ENCODE data around the gene PPP2R5C. TPM values are rescaled to one million over a fixed set of nuclear protein-coding genes. Genes with fewer than 3 reads are reported as not detected.

PPP2R5C gene
- total and polyA plus RNA-seq, 2 donors from 2014 or later: 65.6 to 129 TPM

- no peak overlapping the region for H3K4me3 ChIP-seq (ENCODE audit: low read length in 3 of 3)
Measured at GRCh38 chr14:101812071-101812470, 50.6 kb downstream of the PPP2R5C start.

DNA sequence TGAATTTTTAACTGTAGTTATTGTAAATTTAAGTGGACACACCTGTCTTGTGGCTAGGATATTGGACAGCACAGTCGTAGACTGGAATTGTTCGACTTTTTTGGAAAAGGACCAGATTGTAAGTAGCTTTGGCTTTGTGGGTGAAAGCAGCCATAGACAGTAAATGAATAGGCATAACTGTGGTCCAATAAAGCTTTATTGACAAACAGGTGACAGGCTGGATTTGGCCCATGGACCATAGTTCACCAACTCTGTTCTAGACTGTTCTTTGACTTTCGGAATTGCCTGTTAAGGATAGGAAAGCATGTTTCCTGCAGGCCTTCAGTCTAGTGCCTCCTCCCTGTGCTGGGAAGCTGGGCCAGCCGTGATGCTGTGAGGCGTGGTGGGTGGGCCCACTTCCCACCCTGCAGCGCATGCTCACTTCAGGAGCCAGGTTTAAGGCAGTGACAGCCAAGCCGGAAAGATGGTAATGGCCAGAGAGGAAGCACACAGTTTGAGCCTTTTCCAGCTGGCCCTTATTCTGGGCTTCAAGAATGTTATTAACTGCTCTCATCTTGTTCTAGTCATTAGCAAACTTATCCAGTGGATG lies 51.8 kb downstream of the PPP2R5C start:
- Histone ChIP-seq H3K9me3 (ENCODE audit: control insufficient read depth in 2 of 3, insufficient read depth in 1 of 3, low read length in 3 of 3) (no peaks in the 10 kb centered on the region), H3K27me3 (ENCODE audit: control insufficient read depth, insufficient read depth, low read length) (no peaks in the 10 kb centered on the region), H3K36me3 (ENCODE audit: control insufficient read depth in 2 of 3, insufficient read depth in 3 of 3, low read length in 3 of 3) (no peaks in the 10 kb centered on the region), H3K4me3 (ENCODE audit: low read length in 3 of 3) (no peak overlapping the region), H3K9ac (ENCODE audit: low read length in 3 of 3) (no peak overlapping the region), H3K27ac (ENCODE audit: low read depth in 2 of 2, low read length in 2 of 2) (peak overlapping the region; percentile 19 to 73), H3K4me1 (ENCODE audit: control insufficient read depth in 2 of 3, insufficient read depth in 2 of 3, low read depth in 1 of 3, low read length in 3 of 3) (peaks cover 0 to 18% (median 16%) of the 10 kb centered on the region in 3 donors)
- no peak for FAIRE-seq
- intact Hi-C loops (cut with DNase I): no loop called here
- TF ChIP-seq, protein P1, sequence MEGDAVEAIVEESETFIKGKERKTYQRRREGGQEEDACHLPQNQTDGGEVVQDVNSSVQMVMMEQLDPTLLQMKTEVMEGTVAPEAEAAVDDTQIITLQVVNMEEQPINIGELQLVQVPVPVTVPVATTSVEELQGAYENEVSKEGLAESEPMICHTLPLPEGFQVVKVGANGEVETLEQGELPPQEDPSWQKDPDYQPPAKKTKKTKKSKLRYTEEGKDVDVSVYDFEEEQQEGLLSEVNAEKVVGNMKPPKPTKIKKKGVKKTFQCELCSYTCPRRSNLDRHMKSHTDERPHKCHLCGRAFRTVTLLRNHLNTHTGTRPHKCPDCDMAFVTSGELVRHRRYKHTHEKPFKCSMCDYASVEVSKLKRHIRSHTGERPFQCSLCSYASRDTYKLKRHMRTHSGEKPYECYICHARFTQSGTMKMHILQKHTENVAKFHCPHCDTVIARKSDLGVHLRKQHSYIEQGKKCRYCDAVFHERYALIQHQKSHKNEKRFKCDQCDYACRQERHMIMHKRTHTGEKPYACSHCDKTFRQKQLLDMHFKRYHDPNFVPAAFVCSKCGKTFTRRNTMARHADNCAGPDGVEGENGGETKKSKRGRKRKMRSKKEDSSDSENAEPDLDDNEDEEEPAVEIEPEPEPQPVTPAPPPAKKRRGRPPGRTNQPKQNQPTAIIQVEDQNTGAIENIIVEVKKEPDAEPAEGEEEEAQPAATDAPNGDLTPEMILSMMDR (IDR thresholded peaks at IDR 0.05; ENCODE audit: borderline replicate concordance, extremely low read depth, insufficient read depth): no peak
- DNase-seq: peak in 1 of 5 donors; percentile 38

More at GRCh38 chr14:101812071-101812470, 50.6 kb downstream of the PPP2R5C start:
- H3K9ac ChIP-seq (ENCODE audit: low read length in 3 of 3): no peak overlapping the region
- no peaks in the 10 kb centered on the region for H3K36me3 ChIP-seq (ENCODE audit: control insufficient read depth in 2 of 3, insufficient read depth in 3 of 3, low read length in 3 of 3)
- no peaks in the 10 kb centered on the region for H3K27me3 ChIP-seq (ENCODE audit: control insufficient read depth, insufficient read depth, low read length)
- H3K4me1 ChIP-seq (ENCODE audit: control insufficient read depth in 2 of 3, insufficient read depth in 2 of 3, low read depth in 1 of 3, low read length in 3 of 3): peaks cover 0 to 18% (median 16%) of the 10 kb centered on the region in 3 donors
- no peak for DNase-seq
- H3K9me3 ChIP-seq (ENCODE audit: control insufficient read depth in 2 of 3, insufficient read depth in 1 of 3, low read length in 3 of 3): no peaks in the 10 kb centered on the region
- H3K27ac ChIP-seq (ENCODE audit: low read depth in 2 of 2, low read length in 2 of 2): peak overlapping the region in 1 of 2 donors; percentile 50
- TF ChIP-seq, protein P1 (IDR thresholded peaks at IDR 0.05; ENCODE audit: borderline replicate concordance, extremely low read depth, insufficient read depth): no peak
- FAIRE-seq: no peak
- intact Hi-C loops (cut with DNase I): no loop called here

DNA sequence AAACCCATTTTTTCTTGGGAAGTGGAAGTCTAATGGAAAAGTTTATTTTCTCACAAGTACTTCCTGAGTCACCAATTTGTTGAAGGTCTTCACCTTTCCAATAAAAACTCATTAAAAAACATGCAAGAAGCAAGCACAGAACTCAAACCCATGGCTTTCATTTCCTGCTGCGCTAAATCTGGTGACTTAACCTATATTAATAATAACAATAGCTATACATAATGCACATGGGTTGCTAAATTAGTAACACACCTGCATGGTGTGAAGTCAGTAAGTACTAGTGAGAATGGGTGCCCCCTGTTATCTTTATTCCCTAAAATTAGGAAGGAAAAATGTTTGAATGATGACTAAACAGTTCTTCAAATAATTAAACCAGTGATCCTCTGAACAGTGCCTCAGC lies 52.3 kb downstream of the PPP2R5C start:
- Histone ChIP-seq H3K27me3 (ENCODE audit: control insufficient read depth, insufficient read depth, low read length) (no peaks in the 10 kb centered on the region), H3K36me3 (ENCODE audit: control insufficient read depth in 2 of 3, insufficient read depth in 3 of 3, low read length in 3 of 3) (no peaks in the 10 kb centered on the region), H3K27ac (ENCODE audit: low read depth in 2 of 2, low read length in 2 of 2) (peak overlapping the region in 1 of 2 donors; percentile 73), H3K4me3 (ENCODE audit: low read length in 3 of 3) (no peak overlapping the region), H3K9me3 (ENCODE audit: control insufficient read depth in 2 of 3, insufficient read depth in 1 of 3, low read length in 3 of 3) (no peaks in the 10 kb centered on the region), H3K4me1 (ENCODE audit: control insufficient read depth in 2 of 3, insufficient read depth in 2 of 3, low read depth in 1 of 3, low read length in 3 of 3) (peaks cover 0 to 18% (median 16%) of the 10 kb centered on the region in 3 donors), H3K9ac (ENCODE audit: low read length in 3 of 3) (no peak overlapping the region)
- intact Hi-C loops (cut with DNase I): no loop called here
- no peak for FAIRE-seq
- TF ChIP-seq, protein P1 (IDR thresholded peaks at IDR 0.05; ENCODE audit: borderline replicate concordance, extremely low read depth, insufficient read depth): no peak
- no peak for DNase-seq

All from kidney (tissue), 14 donors.